Nephron progenitor cell (in vitro differentiated cells): ENCODE results near the gene CASP10.

Experiments used
- DNase-seq: peaks from one replicate; pipeline ENCODE4 v3.0.0; 2021
- H3K27ac Mint-ChIP-seq: 2 replicates; pipeline ENCODE4 v1.8.0; 2021; ENCODE audit warnings: mild to moderate bottlenecking, moderate library complexity, mixed read lengths
- H3K27me3 Mint-ChIP-seq: 2 replicates; pipeline ENCODE4 v1.8.0; 2021; ENCODE audit warnings: mild to moderate bottlenecking, low read depth, mixed read lengths; ENCODE audit not compliant: poor library complexity
- H3K36me3 Mint-ChIP-seq: 2 replicates; pipeline ENCODE4 v1.8.0; 2021; ENCODE audit warnings: low read depth, mixed read lengths
- H3K4me1 Mint-ChIP-seq: 2 replicates; pipeline ENCODE4 v1.8.0; 2021; ENCODE audit warnings: mixed read lengths
- H3K4me3 Mint-ChIP-seq: 2 replicates; pipeline ENCODE4 v1.8.0; 2021; ENCODE audit warnings: mild to moderate bottlenecking, moderate library complexity, mixed read lengths
- H3K9me3 Mint-ChIP-seq: 2 replicates; pipeline ENCODE4 v1.8.0; 2021; ENCODE audit warnings: mild to moderate bottlenecking, moderate library complexity, mixed read lengths
- CTCF ChIP-seq: fragments of 200-600 bp; sonication (generic); IDR thresholded peaks from 2 replicates; pipeline ENCODE4 v1.5.0; 2021; ENCODE audit warnings: antibody characterized with exemption

Gene CASP10

GRCh38 chr2:201258666-201259615 is 76.0 kb downstream of the CASP10 start:
- no peak for DNase-seq
- no peak for TF ChIP-seq CTCF
- H3K36me3 Mint-ChIP-seq = no peaks in the 10 kb centered on the region
- peak overlapping the region; percentile 98 for H3K27ac Mint-ChIP-seq
- H3K27me3 Mint-ChIP-seq = no peaks in the 10 kb centered on the region
- H3K4me1 Mint-ChIP-seq = peaks cover 55% of the 10 kb centered on the region
- peak overlapping the region; percentile 75 for H3K4me3 Mint-ChIP-seq
- H3K9me3 Mint-ChIP-seq = no peaks in the 10 kb centered on the region

GRCh38 chr2:201260302-201260800 is 77.4 kb downstream of the CASP10 start, which contains the start of gene CASP8:
Gene CASP8, plus strand, starts transcription at chr2:201260536. Its CDS starts 5,951 bp downstream, at chr2:201266487.
- no peaks in the 10 kb centered on the region for H3K36me3 Mint-ChIP-seq
- no peak for TF ChIP-seq CTCF
- no peaks in the 10 kb centered on the region for H3K27me3 Mint-ChIP-seq
- H3K27ac Mint-ChIP-seq = peak within 1 kb of the TSS; percentile 10
- no peak within 1 kb of the TSS for H3K4me3 Mint-ChIP-seq
- no peaks in the 10 kb centered on the region for H3K9me3 Mint-ChIP-seq
- peaks cover 42% of the 10 kb centered on the region for H3K4me1 Mint-ChIP-seq
- DNase-seq = no peak

- DNase-seq = no peak
- TF ChIP-seq CTCF = no peak
- no peak overlapping the region for H3K27ac Mint-ChIP-seq
- peaks cover 42% of the 10 kb centered on the region for H3K4me1 Mint-ChIP-seq
- no peaks in the 10 kb centered on the region for H3K36me3 Mint-ChIP-seq
- H3K27me3 Mint-ChIP-seq = peaks cover 4% of the 10 kb centered on the region
- H3K4me3 Mint-ChIP-seq = no peak overlapping the region
- no peaks in the 10 kb centered on the region for H3K9me3 Mint-ChIP-seq
Measured at GRCh38 chr2:201261471-201261870, 78.5 kb downstream of the CASP10 start.

- Mint-ChIP-seq H3K9me3 (no peaks in the 10 kb centered on the region), H3K4me1 (peaks cover 47% of the 10 kb centered on the region), H3K27me3 (peaks cover 6% of the 10 kb centered on the region), H3K4me3 (no peak overlapping the region), H3K27ac (no peak overlapping the region), H3K36me3 (no peaks in the 10 kb centered on the region)
- no peak for DNase-seq
- TF ChIP-seq CTCF = no peak
Measured at GRCh38 chr2:201261906-201262305, 79.0 kb downstream of the CASP10 start.

GRCh38 chr2:201262718-201263117 is 79.8 kb downstream of the CASP10 start:
- no peak for TF ChIP-seq CTCF

More at GRCh38 chr2:201262718-201263117, 79.8 kb downstream of the CASP10 start:
- no peak for DNase-seq
- no peaks in the 10 kb centered on the region for H3K9me3 Mint-ChIP-seq
- H3K27ac Mint-ChIP-seq = no peak overlapping the region
- H3K27me3 Mint-ChIP-seq = peaks cover 6% of the 10 kb centered on the region
- H3K4me1 Mint-ChIP-seq = peaks cover 41% of the 10 kb centered on the region
- H3K4me3 Mint-ChIP-seq = peak overlapping the region; percentile 1
- H3K36me3 Mint-ChIP-seq = no peaks in the 10 kb centered on the region
